NCI-H2227 (cell line): ENCODE data around the gene EPX.

Experiments
- DNase-seq: peaks from one replicate; lab custom pipeline; 2025; ENCODE audit not compliant: unreplicated experiment; lab: John Stamatoyannopoulos, UW

The EPX gene

GRCh38 chr17:58224315-58224714 is 31.8 kb downstream of the EPX start:
- DNase-seq: no peak

DNA sequence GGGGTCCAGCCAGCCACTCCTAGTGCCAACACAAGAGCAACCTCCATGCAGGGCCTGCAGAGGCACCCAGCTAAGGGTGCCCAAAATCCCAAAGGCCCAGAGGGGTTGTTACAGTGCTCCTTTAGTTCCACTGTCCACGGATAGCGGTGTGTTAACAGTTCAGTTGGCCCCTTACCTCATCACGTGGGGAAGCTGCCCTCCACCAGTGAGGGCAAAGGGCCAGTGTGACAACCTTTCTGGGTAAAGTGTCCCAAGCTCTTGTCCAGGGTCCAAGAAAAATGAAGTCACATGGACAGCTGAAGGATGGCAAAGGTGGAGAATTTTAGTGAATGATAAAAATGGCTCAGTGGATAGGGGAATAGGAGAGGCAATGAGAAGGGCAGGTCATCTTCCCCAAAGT is 35.2 kb downstream of the EPX start:
- DNase-seq: no peak

DNA sequence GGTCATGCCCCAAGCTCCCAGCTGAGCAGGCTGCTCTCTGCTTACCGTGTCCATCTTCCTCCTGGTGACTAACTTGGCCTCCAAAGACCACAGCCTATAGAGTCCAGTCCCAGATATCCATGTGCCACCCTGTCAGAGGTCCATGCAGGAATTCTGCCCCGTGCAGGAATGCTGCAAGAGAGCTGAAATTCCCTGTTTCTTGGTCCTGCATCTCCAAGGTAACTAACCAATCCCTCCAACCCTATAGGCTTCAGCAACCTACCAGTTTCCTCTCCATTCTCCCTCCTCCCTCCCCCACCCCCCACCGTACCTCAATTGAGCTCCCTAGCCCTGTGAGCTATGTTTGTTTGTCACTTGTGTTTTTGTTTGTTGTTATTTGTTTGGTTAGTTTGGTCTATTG is 36.2 kb downstream of the EPX start:
- no peak for DNase-seq

DNA sequence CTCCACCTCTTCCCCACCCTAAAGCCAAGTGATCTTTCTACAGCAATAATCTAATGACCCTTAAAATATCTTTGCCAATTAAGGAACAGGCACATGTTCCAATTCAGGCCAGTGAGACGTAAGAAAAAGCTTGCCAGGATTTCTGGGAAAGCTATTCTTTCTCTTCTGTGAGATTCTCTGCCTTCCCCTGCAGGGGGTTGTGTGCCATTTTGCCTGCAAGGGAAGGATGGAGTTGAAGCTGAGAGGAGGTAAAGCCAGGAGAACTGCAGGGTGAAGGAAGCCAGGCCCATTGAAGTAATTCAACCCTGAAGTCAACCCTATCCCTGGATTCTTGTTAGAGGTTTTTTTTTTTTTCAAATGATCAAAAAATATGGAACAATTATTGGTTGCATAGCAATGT is 36.9 kb downstream of the EPX start:
- no peak for DNase-seq

DNA sequence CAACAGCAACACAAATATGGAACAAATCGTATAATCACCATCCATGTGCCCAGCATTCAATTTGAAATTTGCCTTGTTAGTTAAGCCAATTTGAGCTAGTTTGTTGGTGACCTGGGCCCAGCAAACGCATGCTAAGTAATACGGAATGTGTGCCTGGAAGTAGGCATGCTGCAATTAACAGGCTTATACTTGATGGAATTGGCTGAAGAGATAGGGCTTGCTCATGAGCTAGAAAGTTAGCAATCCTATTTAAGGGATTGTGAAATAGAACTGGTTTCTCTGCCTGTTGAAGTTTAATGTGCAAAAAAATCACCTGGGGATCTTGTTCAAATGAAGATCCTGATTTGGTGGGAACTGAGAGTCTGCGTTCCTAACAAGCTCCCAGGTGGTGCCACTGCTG is 37.4 kb downstream of the EPX start:
- DNase-seq: no peak

- no peak for DNase-seq
Observed at GRCh38 chr17:58231641-58232040, 39.1 kb downstream of the EPX start.

DNA sequence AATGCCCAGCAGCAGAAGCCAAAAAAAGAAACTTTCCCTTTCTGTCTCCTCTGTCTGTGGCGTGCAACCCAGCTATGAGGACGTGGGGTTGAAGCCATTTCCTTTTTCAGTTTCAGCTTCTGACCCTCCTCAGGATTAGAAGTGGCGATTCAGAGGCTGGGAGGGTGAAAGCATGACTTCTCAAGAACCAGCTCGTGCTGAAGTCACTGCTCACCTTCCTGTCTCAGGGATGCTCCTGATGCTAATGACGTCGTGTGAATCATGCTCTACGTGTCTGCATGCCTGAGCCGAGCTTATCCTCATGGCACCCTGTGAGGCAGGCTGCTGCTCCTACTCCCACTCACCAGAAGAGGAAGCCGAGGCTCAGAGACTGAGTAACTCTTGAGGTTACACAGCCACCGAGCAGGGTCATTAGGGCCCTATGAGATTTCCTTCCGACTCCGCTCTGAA is 40.2 kb downstream of the EPX start:
- DNase-seq: no peak

- no peak for DNase-seq
Observed at GRCh38 chr17:58233543-58233942, 41.0 kb downstream of the EPX start.

DNA sequence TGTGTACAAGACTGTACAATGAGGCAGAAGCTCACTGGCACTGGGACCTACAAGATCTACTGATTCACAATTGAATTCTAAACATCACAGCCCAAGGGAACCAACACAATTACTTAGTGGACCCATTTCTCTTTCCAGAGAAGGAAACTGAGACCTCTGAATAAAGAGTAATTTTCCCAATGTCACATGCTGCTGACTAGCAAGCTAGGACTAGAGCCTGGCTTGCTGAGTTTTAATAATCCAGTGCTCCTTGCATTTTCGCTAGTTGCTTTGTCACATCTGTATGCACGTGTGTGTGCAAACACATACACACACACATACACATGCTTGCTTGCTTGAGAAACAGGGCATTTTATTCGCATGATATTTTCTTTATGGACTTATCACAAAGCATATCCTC is 42.0 kb downstream of the EPX start:
- DNase-seq: no peak

- DNase-seq: no peak
Observed at GRCh38 chr17:58235821-58236220, 43.3 kb downstream of the EPX start.

GRCh38 chr17:58236394-58236793 is 43.9 kb downstream of the EPX start:
- DNase-seq: no peak

- no peak for DNase-seq
Observed at GRCh38 chr17:58238147-58238634, 45.7 kb downstream of the EPX start, which contains the start of gene LPO. LPO (plus strand) TSS chr17:58238584; CDS start chr17:58242980, 4,396 bp downstream.

- no peak for DNase-seq
Observed at GRCh38 chr17:58239987-58240386, 47.5 kb downstream of the EPX start.

GRCh38 chr17:58242171-58242784 is 49.8 kb downstream of the EPX start:
- no peak for DNase-seq

- DNase-seq: no peak
Observed at GRCh38 chr17:58244963-58245362, 52.4 kb downstream of the EPX start.

- DNase-seq: no peak
Observed at GRCh38 chr17:58245428-58246103, 53.0 kb downstream of the EPX start.

DNA sequence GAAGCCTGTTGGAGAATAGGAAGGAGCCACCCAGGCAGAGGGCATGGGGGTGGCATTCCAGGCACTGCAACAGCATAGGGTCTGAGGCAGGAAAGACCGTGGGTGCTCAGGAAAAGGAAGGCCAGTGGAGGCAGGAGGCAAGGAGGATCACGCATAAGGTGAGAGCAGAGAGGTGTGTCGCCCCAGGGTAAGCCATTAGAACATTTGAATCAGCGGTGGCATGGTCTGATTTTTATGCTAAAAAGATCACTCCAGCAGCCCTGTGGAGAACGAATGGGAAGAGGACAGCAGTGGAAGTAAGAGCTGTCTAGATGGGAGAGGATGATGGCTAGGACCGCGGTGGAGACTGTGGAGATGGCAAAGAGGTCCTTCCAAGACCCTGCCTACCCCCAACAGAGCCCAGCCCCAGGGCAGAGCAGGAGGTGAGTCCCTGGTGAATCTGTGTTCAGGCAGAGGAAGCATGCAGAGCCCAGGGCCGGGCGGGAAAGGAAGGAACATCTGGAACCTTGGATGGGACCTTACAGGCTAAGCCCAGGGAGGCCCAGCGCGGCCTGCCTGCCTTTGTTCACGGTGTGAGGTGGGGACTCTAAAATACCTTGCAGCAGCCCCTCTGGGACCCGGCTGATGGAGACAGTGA is 53.7 kb downstream of the EPX start:
- DNase-seq: no peak

DNA sequence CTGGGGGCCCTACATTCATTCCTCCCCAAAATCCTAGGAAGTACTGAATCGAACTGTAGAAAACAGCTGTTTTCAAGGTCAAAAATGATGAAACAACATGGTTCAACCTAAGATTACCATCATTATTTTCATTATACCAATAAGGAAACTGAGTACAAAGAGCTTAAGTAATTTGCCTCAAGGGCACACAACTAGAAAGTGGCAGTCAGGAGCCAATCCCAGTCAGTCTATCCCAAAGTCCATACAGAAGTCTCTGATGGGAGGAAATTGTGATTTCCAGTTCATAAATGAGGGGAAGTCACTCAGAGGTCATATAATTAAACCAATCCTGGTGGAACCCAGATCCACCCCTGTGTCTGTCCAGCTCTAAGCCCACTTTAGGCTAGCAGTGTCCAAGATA is 54.3 kb downstream of the EPX start:
- no peak for DNase-seq

DNA sequence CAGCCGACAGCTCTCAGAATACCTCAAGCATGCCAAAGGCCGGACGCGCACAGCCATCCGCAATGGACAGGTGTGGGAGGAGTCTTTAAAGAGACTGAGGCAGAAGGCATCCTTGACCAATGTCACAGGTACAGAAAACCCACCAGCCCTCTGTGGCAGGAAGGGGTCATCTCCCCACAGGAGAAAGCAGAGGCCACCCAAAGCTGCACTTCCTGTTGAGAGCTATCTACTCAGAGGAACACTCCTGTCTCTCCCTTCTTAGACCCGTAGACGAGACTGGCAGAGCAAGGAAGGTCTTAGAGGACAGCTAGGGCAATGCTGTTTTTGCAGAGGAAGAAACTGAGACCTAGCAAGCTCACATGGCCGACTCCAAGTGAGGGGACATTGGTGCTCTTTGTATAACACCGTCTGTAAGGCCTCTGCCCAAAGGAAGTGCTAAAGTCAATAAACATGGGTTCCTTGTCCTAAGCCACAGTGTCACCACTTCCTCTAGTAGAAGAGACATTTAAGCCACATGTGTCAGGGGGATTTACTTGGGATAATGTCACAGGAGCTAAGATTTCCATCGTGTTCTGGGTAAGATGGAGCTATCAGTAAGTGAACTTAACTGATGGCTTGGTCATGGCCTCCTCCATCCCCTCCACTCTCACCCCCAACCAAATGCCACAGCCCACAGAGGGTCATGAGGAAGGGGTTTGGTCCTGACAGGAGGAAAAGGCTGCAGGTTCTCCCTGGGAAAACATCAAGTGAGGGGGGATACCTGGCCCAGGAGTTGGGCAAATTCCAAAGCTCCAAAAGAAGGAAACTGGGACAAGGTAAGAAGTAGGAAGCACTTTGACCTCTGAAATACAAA is 55.2 kb downstream of the EPX start:
- DNase-seq: no peak

- no peak for DNase-seq
Observed at GRCh38 chr17:58248955-58249269, 56.4 kb downstream of the EPX start.
